Lower lobe of right lung (tissue), 2 donors: ENCODE measurements around the gene NR3C1. TPM values are rescaled to one million over a fixed set of nuclear protein-coding genes. Genes with fewer than 3 reads are reported as not detected.

Experiments
- ATAC-seq, 2 donors: fragments of 200-7000 bp; cut with Tn5 transposase; one replicate each; pipeline ENCODE4 v1.9.1; 2020 to 2022; ENCODE audit warnings: mild to moderate bottlenecking in 2 of 2, moderate library complexity in 2 of 2
- DNase-seq: peaks from one replicate; pipeline ENCODE4 v3.0.0-alpha.2; 2020
- H3K27ac ChIP-seq: fragments of 200-600 bp; one replicate; pipeline ENCODE4 v1.8.0; 2022
- H3K27me3 ChIP-seq: fragments of 200-600 bp; one replicate; pipeline ENCODE4 v1.8.0; 2022; ENCODE audit warnings: low read depth
- H3K36me3 ChIP-seq: fragments of 200-600 bp; one replicate; pipeline ENCODE4 v1.8.0; 2022; ENCODE audit warnings: mild to moderate bottlenecking
- H3K4me1 ChIP-seq: fragments of 200-600 bp; one replicate; pipeline ENCODE4 v1.8.0; 2022
- H3K4me3 ChIP-seq: fragments of 200-600 bp; one replicate; pipeline ENCODE4 v1.8.0; 2022; ENCODE audit warnings: mild to moderate bottlenecking
- H3K9me3 ChIP-seq: fragments of 200-600 bp; one replicate; pipeline ENCODE4 v1.8.0; 2022
- intact Hi-C: fragments of 100-400 bp; cut with DNase I; formaldehyde crosslinking; loops from one replicate; pipeline ENCODE4 v1.11.0; 2022
- total RNA-seq: library from RNA; stranded (reverse); fragmentation: NEBNext Ultra II Directional; extraction: Animal tissue kit (Norgen Biotek cat#: 25700); gene quantifications from one replicate; pipeline ENCODE4 v1.2.1, GENCODE V29; 2021
- TF ChIP-seq, protein P1 (sequence below): fragments of 200-600 bp; IDR thresholded peaks from one replicate; pipeline ENCODE4 v1.8.0; 2022; ENCODE audit warnings: antibody characterized with exemption, mild to moderate bottlenecking
- donor health status: DM: no; HTN: yes; CAD: no; lungs with severe emphysema.

Gene NR3C1
- total RNA-seq, 1 donor from 2014 or later = 110 TPM

DNA sequence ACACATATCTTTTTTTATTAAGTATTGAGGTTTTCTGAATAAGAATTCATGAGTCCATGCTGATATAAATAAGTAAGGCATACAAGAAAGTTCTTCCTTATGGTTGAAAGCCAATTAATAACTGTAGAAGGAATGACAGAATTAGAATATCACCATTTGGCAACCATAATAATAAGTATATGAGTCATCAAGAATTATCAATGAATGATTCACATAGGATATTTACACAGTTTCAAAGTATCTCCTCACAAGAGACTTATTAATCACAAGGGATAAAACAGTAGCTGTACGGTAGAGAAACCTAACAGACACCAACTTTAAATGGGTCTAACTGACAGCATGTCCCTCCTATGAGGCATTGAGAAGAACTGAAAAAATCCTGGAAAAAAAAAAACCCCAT is 161.6 kb downstream of the NR3C1 start:
- DNase-seq = no peak
- peaks cover 6% of the 10 kb centered on the region for H3K4me1 ChIP-seq
- no peak overlapping the region for H3K4me3 ChIP-seq
- no peaks in the 10 kb centered on the region for H3K27me3 ChIP-seq
- ATAC-seq = no peak
- no peaks in the 10 kb centered on the region for H3K36me3 ChIP-seq
- H3K27ac ChIP-seq = no peak overlapping the region
- no peaks in the 10 kb centered on the region for H3K9me3 ChIP-seq
- TF ChIP-seq, protein P1, sequence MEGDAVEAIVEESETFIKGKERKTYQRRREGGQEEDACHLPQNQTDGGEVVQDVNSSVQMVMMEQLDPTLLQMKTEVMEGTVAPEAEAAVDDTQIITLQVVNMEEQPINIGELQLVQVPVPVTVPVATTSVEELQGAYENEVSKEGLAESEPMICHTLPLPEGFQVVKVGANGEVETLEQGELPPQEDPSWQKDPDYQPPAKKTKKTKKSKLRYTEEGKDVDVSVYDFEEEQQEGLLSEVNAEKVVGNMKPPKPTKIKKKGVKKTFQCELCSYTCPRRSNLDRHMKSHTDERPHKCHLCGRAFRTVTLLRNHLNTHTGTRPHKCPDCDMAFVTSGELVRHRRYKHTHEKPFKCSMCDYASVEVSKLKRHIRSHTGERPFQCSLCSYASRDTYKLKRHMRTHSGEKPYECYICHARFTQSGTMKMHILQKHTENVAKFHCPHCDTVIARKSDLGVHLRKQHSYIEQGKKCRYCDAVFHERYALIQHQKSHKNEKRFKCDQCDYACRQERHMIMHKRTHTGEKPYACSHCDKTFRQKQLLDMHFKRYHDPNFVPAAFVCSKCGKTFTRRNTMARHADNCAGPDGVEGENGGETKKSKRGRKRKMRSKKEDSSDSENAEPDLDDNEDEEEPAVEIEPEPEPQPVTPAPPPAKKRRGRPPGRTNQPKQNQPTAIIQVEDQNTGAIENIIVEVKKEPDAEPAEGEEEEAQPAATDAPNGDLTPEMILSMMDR = no peak
- intact Hi-C loops = no loop called here

DNA sequence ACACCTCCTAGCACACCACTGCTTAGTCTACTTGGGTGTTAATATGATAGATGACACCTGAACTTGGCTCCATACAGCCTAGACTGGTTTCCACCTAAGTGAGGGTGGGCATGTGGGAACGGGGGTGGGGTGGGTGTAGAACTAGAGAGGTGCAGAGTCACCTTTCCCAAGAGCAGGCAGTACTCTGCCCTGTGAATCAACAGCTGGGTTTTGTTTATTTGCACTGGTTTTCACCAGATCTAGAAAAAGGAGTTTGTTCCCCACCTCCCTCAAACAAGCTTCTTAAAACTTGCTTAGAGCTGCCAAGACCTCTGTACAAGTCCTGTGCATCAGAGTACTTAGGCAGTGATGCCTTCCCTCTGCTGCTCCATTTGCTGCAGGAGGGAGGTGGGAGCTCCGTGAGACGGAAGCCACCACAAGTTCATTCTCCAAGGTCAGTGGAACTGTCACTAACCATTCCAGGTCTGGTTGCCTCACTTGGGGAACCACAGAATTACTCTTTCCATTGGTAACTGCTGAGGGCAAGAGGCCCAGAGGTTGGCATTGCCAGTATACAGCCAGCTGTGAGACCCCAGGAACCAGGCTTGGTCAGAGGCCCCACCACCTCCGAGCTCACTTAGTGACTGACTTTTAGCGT is 163.5 kb downstream of the NR3C1 start:
- intact Hi-C loops = no loop called here
- H3K27me3 ChIP-seq = no peaks in the 10 kb centered on the region
- no peaks in the 10 kb centered on the region for H3K36me3 ChIP-seq
- H3K9me3 ChIP-seq = no peaks in the 10 kb centered on the region
- no peak overlapping the region for H3K27ac ChIP-seq
- TF ChIP-seq, protein P1 = no peak
- DNase-seq = no peak
- no peak for ATAC-seq
- peaks cover 6% of the 10 kb centered on the region for H3K4me1 ChIP-seq
- no peak overlapping the region for H3K4me3 ChIP-seq

DNA sequence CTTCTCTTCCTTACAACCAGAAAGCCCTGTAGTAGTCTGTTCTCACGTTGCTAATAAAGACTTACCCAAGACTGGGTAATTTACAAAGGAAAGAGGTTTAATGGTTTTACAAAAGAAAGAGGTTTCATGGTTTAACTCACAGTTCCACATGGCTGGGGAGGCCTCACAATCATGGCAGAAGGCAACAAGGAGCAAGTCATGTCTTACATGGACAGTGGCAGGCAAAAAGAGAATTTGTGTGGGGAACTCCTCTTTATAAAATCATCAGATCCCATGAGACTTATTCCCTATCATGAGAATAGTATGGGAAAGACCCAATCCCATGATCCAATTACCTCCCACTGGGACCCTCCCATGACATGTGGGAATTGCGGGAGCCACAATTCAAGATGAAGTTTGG is 164.9 kb downstream of the NR3C1 start:
- no peaks in the 10 kb centered on the region for H3K36me3 ChIP-seq
- intact Hi-C loops = no loop called here
- no peaks in the 10 kb centered on the region for H3K9me3 ChIP-seq
- no peaks in the 10 kb centered on the region for H3K27me3 ChIP-seq
- H3K4me1 ChIP-seq = peaks cover 4% of the 10 kb centered on the region
- H3K4me3 ChIP-seq = no peak overlapping the region
- no peak for ATAC-seq
- DNase-seq = no peak
- TF ChIP-seq, protein P1 = no peak
- no peak overlapping the region for H3K27ac ChIP-seq

DNA sequence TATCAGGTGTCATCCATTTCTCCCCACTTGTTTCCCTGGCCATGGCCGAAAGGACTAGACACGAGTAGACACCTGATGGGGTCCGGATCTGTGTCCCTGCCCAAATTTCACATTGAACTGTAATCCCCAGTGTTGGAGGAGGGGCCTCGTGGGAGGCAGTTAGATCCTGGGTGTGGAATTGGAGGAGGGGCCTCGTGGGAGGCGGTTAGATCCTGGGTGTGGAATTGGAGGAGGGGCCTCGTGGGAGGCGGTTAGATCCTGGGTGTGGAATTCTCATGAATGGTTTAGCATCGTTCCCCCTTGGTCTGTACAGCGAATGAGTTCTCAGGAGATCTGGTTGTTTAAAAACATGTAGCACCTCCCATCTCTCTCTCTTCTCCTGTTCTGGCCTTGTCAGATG is 165.8 kb downstream of the NR3C1 start:
- no peak overlapping the region for H3K27ac ChIP-seq
- no peaks in the 10 kb centered on the region for H3K27me3 ChIP-seq
- H3K4me1 ChIP-seq = no peaks in the 10 kb centered on the region
- ATAC-seq = no peak
- TF ChIP-seq, protein P1 = no peak
- no peaks in the 10 kb centered on the region for H3K9me3 ChIP-seq
- no peaks in the 10 kb centered on the region for H3K36me3 ChIP-seq
- no peak overlapping the region for H3K4me3 ChIP-seq
- DNase-seq = no peak
- intact Hi-C loops = no loop called here

DNA sequence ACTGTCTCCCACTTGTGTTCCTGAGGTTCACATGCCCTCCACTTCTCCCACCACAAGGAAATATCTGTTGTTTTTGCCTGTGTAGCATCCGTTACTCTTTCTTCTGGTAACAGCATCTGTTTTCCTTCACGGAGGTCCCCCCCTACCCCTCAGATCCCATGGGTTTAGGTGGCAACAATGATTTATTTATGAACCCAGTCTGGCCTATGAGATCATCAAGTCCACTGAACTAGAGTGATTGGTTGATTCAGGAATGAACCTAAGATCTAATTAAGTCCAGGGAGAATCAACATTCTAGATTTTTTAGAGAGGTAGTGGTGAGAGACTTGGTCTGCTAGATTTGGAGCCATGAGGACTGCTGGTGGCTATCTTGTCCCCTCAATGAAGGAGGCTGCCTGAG is 166.8 kb downstream of the NR3C1 start:
- DNase-seq (no peak), ATAC-seq (no peak)
- Histone ChIP-seq H3K4me1 (no peaks in the 10 kb centered on the region), H3K36me3 (no peaks in the 10 kb centered on the region), H3K9me3 (no peaks in the 10 kb centered on the region), H3K27me3 (no peaks in the 10 kb centered on the region), H3K27ac (no peak overlapping the region), H3K4me3 (no peak overlapping the region)
- intact Hi-C loops = no loop called here
- TF ChIP-seq, protein P1 = no peak

DNA sequence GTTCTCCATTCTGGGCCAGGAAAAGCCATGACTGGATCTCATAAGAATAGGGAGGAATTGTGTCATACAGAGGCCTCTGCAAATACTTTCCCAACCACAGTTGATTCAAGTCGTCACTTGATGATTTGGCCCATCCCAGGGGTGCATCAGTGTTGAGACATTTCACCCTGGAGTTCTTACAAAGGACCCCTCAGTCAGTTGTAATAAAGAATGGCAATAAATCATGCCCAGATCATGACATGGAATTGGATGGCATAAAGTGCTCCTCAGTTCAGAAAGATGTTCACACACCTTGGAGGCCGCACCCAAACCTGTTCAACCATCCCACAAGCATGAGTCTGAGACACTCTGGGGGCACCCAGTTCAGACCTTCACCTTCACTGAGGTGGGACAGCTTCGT is 168.1 kb downstream of the NR3C1 start:
- no peak overlapping the region for H3K27ac ChIP-seq
- intact Hi-C loops = no loop called here
- no peaks in the 10 kb centered on the region for H3K36me3 ChIP-seq
- ATAC-seq (no peak), DNase-seq (no peak)
- H3K4me3 ChIP-seq = no peak overlapping the region
- peaks cover 4% of the 10 kb centered on the region for H3K4me1 ChIP-seq
- no peaks in the 10 kb centered on the region for H3K27me3 ChIP-seq
- TF ChIP-seq, protein P1 = no peak
- no peaks in the 10 kb centered on the region for H3K9me3 ChIP-seq
